MCF 10A (cell line): ENCODE results near the gene PARD6B. TPM values are rescaled to one million over a fixed set of nuclear protein-coding genes. Genes with fewer than 3 reads are reported as not detected.

Source experiments
- BruUV-seq: library from RNA; stranded (reverse); fragments of 400-500 nt; replicated peaks from 2 replicates; lab custom pipeline; 2021; lab: Mats Ljungman, UMichigan
- CTCF ChIA-PET: fragments of 300-600 bp; sonication (Branson Sonifier 250); formaldehyde crosslinking; extraction: SDS; loops from one replicate; lab custom pipeline; 2021; ENCODE audit warnings: antibody characterized with exemption, inconsistent platforms; lab: Yijun Ruan, JAX
- POLR2A ChIA-PET: fragments of 300-600, 350-650 bp; sonication (Branson Sonifier 250); formaldehyde crosslinking; extraction: SDS; loops from one replicate; lab custom pipeline; 2020; ENCODE audit warnings: antibody characterized with exemption, inconsistent platforms; lab: Yijun Ruan, JAX
- DNase-seq: peaks from one replicate; pipeline ENCODE4 v3.0.0-alpha.2; 2018; ENCODE audit not compliant: unreplicated experiment
- H3K27ac Mint-ChIP-seq: one replicate; pipeline ENCODE4 v1.8.0; 2022; ENCODE audit warnings: mild to moderate bottlenecking, low read depth, mixed read lengths; ENCODE audit not compliant: unreplicated experiment
- H3K27me3 Mint-ChIP-seq: one replicate; pipeline ENCODE4 v1.8.0; 2022; ENCODE audit warnings: mixed read lengths; ENCODE audit not compliant: insufficient read depth, unreplicated experiment
- H3K36me3 Mint-ChIP-seq: one replicate; pipeline ENCODE4 v1.8.0; 2022; ENCODE audit warnings: mild to moderate bottlenecking, moderate library complexity, mixed read lengths; ENCODE audit not compliant: insufficient read depth, unreplicated experiment
- H3K4me1 Mint-ChIP-seq: one replicate; pipeline ENCODE4 v1.8.0; 2022; ENCODE audit warnings: mixed read lengths; ENCODE audit not compliant: insufficient read depth, unreplicated experiment
- H3K4me3 Mint-ChIP-seq: one replicate; pipeline ENCODE4 v1.8.0; 2022; ENCODE audit warnings: mild to moderate bottlenecking, moderate library complexity, mixed read lengths; ENCODE audit not compliant: unreplicated experiment
- H3K9me3 Mint-ChIP-seq: one replicate; pipeline ENCODE4 v1.8.0; 2022; ENCODE audit warnings: mixed read lengths; ENCODE audit not compliant: unreplicated experiment
- intact Hi-C: fragments of 100-400 bp; cut with micrococcal nuclease; formaldehyde crosslinking; loops from 2 replicates; pipeline ENCODE4 v1.14.1; 2022
- total RNA-seq: library from RNA; stranded (reverse); gene quantifications from 2 replicates; pipeline ENCODE4 v1.2.3, GENCODE V29; 2022
- TF ChIP-seq, protein P1 (sequence below): fragments of 200-600 bp; IDR thresholded peaks from one replicate; pipeline ENCODE4 v1.8.0; 2022; ENCODE audit warnings: antibody characterized with exemption, mild to moderate bottlenecking; ENCODE audit not compliant: unreplicated experiment

The PARD6B gene
- total RNA-seq, 1 experiment from 2014 or later, result 5.8 TPM

DNA sequence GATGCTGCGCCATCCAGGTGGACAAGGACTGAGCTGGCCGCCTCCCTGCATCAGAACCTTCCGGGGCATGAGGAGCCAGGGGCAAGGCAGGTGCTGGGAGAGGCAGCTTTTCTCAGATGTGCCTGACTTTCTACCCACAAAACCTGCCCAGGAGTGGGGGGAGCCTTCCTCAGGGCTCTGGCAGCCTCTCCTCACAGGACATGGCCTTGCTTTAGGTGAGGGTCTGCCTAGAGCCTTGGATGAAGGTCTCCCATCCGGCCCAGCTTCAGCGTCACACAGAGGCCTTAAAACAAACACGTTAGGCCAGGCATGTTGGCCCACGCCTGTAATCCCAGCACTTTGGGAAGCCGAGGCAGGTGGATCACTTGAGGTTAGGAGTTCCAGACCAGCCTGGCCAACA, 70.9 kb downstream of the PARD6B start:
- Mint-ChIP-seq H3K36me3 (no peaks in the 10 kb centered on the region), H3K27ac (no peak overlapping the region), H3K4me1 (no peaks in the 10 kb centered on the region), H3K9me3 (no peaks in the 10 kb centered on the region), H3K4me3 (no peak overlapping the region), H3K27me3 (no peaks in the 10 kb centered on the region)
- TF ChIP-seq, protein P1, sequence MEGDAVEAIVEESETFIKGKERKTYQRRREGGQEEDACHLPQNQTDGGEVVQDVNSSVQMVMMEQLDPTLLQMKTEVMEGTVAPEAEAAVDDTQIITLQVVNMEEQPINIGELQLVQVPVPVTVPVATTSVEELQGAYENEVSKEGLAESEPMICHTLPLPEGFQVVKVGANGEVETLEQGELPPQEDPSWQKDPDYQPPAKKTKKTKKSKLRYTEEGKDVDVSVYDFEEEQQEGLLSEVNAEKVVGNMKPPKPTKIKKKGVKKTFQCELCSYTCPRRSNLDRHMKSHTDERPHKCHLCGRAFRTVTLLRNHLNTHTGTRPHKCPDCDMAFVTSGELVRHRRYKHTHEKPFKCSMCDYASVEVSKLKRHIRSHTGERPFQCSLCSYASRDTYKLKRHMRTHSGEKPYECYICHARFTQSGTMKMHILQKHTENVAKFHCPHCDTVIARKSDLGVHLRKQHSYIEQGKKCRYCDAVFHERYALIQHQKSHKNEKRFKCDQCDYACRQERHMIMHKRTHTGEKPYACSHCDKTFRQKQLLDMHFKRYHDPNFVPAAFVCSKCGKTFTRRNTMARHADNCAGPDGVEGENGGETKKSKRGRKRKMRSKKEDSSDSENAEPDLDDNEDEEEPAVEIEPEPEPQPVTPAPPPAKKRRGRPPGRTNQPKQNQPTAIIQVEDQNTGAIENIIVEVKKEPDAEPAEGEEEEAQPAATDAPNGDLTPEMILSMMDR, result no peak
- BruUV-seq, result no TSS peak
- DNase-seq, result no peak
- CTCF ChIA-PET, result interaction anchor here (0.9 to 1.3 kb wide), 2 partner anchors 127 to 190 kb away, joined by 3 to 11 read pairs; no protein-coding TSS in a partner anchor
- POLR2A ChIA-PET, result interaction anchor here (1.8 kb wide), 1 partner anchor 129 kb away, joined by 3 read pairs; the partner anchor contains the start of gene ADNP
- intact Hi-C loops, result no loop called here

DNA sequence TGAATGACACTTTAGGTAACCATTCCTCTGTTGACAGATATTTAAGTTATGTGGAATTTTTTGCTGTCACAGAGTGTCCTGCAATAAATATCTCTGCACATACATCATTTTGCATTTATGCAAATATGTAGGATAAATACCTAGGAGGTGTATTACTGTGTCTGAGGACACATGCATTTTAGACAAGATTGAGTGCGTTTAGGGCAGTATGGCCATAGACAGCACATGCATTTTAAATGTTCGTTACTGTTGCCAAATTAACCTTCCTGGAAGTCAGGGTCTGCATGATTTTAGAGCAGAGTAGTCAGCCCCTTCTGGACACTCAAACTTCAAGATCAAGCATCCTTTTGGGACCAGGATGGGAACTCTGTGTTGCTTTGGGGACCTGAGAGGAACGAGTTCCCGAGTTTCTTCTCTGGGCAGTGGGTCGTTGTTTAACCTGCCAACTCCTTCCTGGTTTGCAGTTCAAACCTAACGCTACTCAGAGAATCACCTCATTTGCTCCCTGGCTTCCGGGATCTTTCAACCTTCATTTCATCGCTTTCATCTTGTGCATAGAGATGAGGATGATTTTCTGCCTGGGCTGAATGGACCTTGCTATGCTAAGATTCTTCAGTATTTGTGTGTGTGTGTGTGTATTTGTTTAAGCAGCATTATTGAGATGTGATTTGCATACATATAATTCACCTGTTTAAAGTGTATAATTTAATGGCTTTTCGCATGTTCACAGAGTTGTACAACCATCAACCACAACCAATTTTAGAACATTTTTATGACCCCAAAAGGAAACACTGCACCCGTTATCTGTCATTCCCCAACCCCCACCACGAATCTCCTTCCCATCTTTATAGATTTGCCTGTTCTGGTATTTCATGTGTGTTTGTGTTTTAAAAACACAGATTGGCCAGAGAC, 73.3 kb downstream of the PARD6B start:
- no peak for DNase-seq
- BruUV-seq, result no TSS peak
- POLR2A ChIA-PET, result no interaction called here
- TF ChIP-seq, protein P1, result no peak
- no peak overlapping the region for H3K27ac Mint-ChIP-seq
- H3K4me3 Mint-ChIP-seq, result no peak overlapping the region
- H3K4me1 Mint-ChIP-seq, result no peaks in the 10 kb centered on the region
- intact Hi-C loops, result no loop called here
- no peaks in the 10 kb centered on the region for H3K27me3 Mint-ChIP-seq
- CTCF ChIA-PET, result interaction anchor here (0.7 kb wide), 1 partner anchor 11 kb away, joined by 4 read pairs; no protein-coding TSS in a partner anchor
- no peaks in the 10 kb centered on the region for H3K36me3 Mint-ChIP-seq
- no peaks in the 10 kb centered on the region for H3K9me3 Mint-ChIP-seq

DNA sequence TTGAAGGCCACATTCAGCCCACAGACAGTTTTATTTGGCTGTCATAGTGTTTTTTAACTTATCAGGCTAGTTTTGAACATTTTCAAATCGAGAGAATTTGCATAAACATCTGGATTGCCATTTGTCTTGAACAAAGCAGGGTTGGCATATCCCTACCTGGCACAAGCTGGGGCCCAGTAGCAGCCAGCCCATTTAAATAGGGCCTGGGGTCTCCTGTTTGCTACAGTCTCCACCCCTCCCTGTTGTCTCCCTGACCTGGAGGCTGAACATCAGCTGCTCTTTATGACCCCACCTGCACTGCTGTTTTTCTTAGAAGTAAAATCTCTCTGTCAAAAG, 73.9 kb downstream of the PARD6B start:
- no peak for DNase-seq
- H3K4me3 Mint-ChIP-seq, result no peak overlapping the region
- H3K27me3 Mint-ChIP-seq, result no peaks in the 10 kb centered on the region
- intact Hi-C loops, result no loop called here
- H3K9me3 Mint-ChIP-seq, result no peaks in the 10 kb centered on the region
- no TSS peak for BruUV-seq
- no peaks in the 10 kb centered on the region for H3K4me1 Mint-ChIP-seq
- TF ChIP-seq, protein P1, result no peak
- ChIA-PET CTCF (interaction anchor here (0.6 to 1.0 kb wide), 4 partner anchors 14 to 122 kb away, joined by 3 to 7 read pairs (median 4); no protein-coding TSS in a partner anchor), POLR2A (interaction anchor here (0.9 kb wide), 1 partner anchor 17 kb away, joined by 4 read pairs; no protein-coding TSS in a partner anchor)
- H3K36me3 Mint-ChIP-seq, result no peaks in the 10 kb centered on the region
- H3K27ac Mint-ChIP-seq, result no peak overlapping the region

DNA sequence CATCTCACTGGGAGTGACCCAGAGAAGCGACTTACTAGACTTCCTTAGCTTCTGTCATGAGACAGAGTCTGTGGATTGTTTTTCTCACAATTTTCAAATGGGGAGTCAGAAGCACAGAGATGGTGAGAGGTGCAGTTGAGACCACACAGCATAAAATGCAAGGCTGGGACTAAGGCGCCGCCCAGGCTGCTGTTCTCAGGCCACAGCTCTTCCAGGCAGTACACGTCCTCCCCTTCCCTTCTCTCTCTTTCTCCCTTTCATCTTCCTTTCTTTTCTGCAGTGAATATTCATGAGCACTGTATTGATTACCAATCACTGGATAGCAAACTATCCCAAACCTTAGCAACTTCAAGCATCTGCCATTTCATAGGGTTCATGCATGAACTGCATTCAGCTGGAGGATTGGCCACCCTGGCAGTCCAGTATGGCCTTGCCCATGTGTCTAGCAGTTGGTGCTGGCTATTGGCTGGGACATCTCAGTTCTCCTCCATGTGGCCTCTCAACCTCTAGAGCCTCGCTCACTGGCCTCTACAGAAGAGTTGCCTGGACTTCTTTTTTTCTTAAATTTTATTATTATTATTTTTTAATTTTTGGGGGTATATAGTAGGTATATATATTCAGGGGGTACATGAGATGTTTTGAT, 74.9 kb downstream of the PARD6B start:
- Mint-ChIP-seq H3K4me3 (no peak overlapping the region), H3K27ac (no peak overlapping the region), H3K9me3 (no peaks in the 10 kb centered on the region), H3K27me3 (no peaks in the 10 kb centered on the region), H3K36me3 (no peaks in the 10 kb centered on the region), H3K4me1 (no peaks in the 10 kb centered on the region)
- intact Hi-C loops, result no loop called here
- ChIA-PET CTCF (interaction anchor here (0.9 to 1.0 kb wide), 3 partner anchors 42 to 125 kb away, joined by 4 to 7 read pairs (median 4); no protein-coding TSS in a partner anchor), POLR2A (interaction anchor here (0.9 kb wide), 1 partner anchor 16 kb away, joined by 4 read pairs; no protein-coding TSS in a partner anchor)
- no TSS peak for BruUV-seq
- DNase-seq, result no peak
- TF ChIP-seq, protein P1, result no peak
